Stimulated activated naive B cell treated with anti-CD40 and anti-IgM and Interleukin-4, amounts not matched to agents 10 μg/mL and 1 μg/mL and 100 μg/mL, for 72 hours (primary cell): ENCODE measurements around the gene C1orf87.
A peak's percentile ranks its signal among the peaks of the same experiment; 100 is the strongest.

Source experiments
- ATAC-seq, 2 donors: fragments of 150-1000 bp; cut with Tn5 transposase; replicated peaks; 2 replicates each; pipeline ENCODE4 v1.10.0; 2021; ENCODE audit warnings: moderate library complexity in 1 of 2
- DNase-seq: peaks from one replicate; pipeline ENCODE4 v3.0.0; 2021
- H3K27ac Mint-ChIP-seq: one replicate; pipeline ENCODE4 v1.8.0; 2022; ENCODE audit warnings: mild to moderate bottlenecking, mixed read lengths
- H3K27me3 Mint-ChIP-seq, 2 donors: one replicate each; pipeline ENCODE4 v1.8.0; 2022; ENCODE audit warnings: mixed read lengths in 2 of 2
- H3K36me3 Mint-ChIP-seq, 2 donors: one replicate each; pipeline ENCODE4 v1.8.0; 2022; ENCODE audit warnings: mixed read lengths in 2 of 2, mild to moderate bottlenecking in 1 of 2
- H3K4me1 Mint-ChIP-seq, 2 donors: one replicate each; pipeline ENCODE4 v1.8.0; 2022; ENCODE audit warnings: mixed read lengths in 2 of 2, mild to moderate bottlenecking in 1 of 2
- H3K4me3 Mint-ChIP-seq, 2 donors: one replicate each; pipeline ENCODE4 v1.8.0; 2022; ENCODE audit warnings: mild to moderate bottlenecking in 2 of 2, mixed read lengths in 2 of 2, moderate library complexity in 1 of 2
- H3K9me3 Mint-ChIP-seq, 2 donors: one replicate each; pipeline ENCODE4 v1.8.0; 2022; ENCODE audit warnings: mixed read lengths in 2 of 2, mild to moderate bottlenecking in 1 of 2

C1orf87 gene

GRCh38 chr1:60073605-60074278, at the start of gene C1orf87:
Gene C1orf87, minus strand, starts transcription at chr1:60073770. Its CDS starts 1,127 bp downstream, at chr1:60072643.
- H3K4me3 Mint-ChIP-seq: no peak within 1 kb of the TSS
- H3K27ac Mint-ChIP-seq: no peak within 1 kb of the TSS
- ATAC-seq (no peak), DNase-seq (no peak)
- H3K36me3 Mint-ChIP-seq: no peaks in the 10 kb centered on the region
- peaks cover 34 to 42% of the 10 kb centered on the region in 2 donors for H3K27me3 Mint-ChIP-seq
- no peaks in the 10 kb centered on the region for H3K9me3 Mint-ChIP-seq
- no peaks in the 10 kb centered on the region for H3K4me1 Mint-ChIP-seq

GRCh38 chr1:60118085-60118484, 44.5 kb upstream of the C1orf87 start:
- H3K4me1 Mint-ChIP-seq: no peaks in the 10 kb centered on the region
- no peaks in the 10 kb centered on the region for H3K9me3 Mint-ChIP-seq
- no peak overlapping the region for H3K27ac Mint-ChIP-seq
- no peak for DNase-seq
- H3K27me3 Mint-ChIP-seq: no peaks in the 10 kb centered on the region
- no peak for ATAC-seq
- H3K36me3 Mint-ChIP-seq: no peaks in the 10 kb centered on the region
- H3K4me3 Mint-ChIP-seq: no peak overlapping the region

GRCh38 chr1:60114745-60115318, 41.3 kb upstream of the C1orf87 start:
- H3K27me3 Mint-ChIP-seq: peaks cover 0 to 4% of the 10 kb centered on the region in 2 donors
- H3K27ac Mint-ChIP-seq: no peak overlapping the region
- DNase-seq (no peak), ATAC-seq (no peak)
- H3K36me3 Mint-ChIP-seq: no peaks in the 10 kb centered on the region
- no peaks in the 10 kb centered on the region for H3K9me3 Mint-ChIP-seq
- no peaks in the 10 kb centered on the region for H3K4me1 Mint-ChIP-seq
- no peak overlapping the region for H3K4me3 Mint-ChIP-seq

GRCh38 chr1:60113596-60113995, 40.0 kb upstream of the C1orf87 start:
- Mint-ChIP-seq H3K9me3 (no peaks in the 10 kb centered on the region), H3K4me1 (no peaks in the 10 kb centered on the region), H3K36me3 (no peaks in the 10 kb centered on the region), H3K27ac (no peak overlapping the region), H3K27me3 (peaks cover 0 to 4% of the 10 kb centered on the region in 2 donors), H3K4me3 (no peak overlapping the region)
- DNase-seq (no peak), ATAC-seq (no peak)

GRCh38 chr1:60113028-60113427, 39.5 kb upstream of the C1orf87 start:
- DNase-seq (no peak), ATAC-seq (no peak)
- no peak overlapping the region for H3K4me3 Mint-ChIP-seq
- peaks cover 0 to 4% of the 10 kb centered on the region in 2 donors for H3K27me3 Mint-ChIP-seq
- no peaks in the 10 kb centered on the region for H3K9me3 Mint-ChIP-seq
- no peaks in the 10 kb centered on the region for H3K36me3 Mint-ChIP-seq
- H3K4me1 Mint-ChIP-seq: no peaks in the 10 kb centered on the region
- no peak overlapping the region for H3K27ac Mint-ChIP-seq

- Mint-ChIP-seq H3K4me3 (no peak overlapping the region), H3K9me3 (no peaks in the 10 kb centered on the region), H3K36me3 (no peaks in the 10 kb centered on the region), H3K4me1 (no peaks in the 10 kb centered on the region), H3K27me3 (peaks cover 0 to 4% of the 10 kb centered on the region in 2 donors), H3K27ac (no peak overlapping the region)
- ATAC-seq: no peak
- DNase-seq: no peak
Observed at GRCh38 chr1:60111716-60112115, 38.1 kb upstream of the C1orf87 start.

GRCh38 chr1:60111118-60111517, 37.5 kb upstream of the C1orf87 start:
- H3K4me1 Mint-ChIP-seq: no peaks in the 10 kb centered on the region
- DNase-seq (no peak), ATAC-seq (no peak)
- no peaks in the 10 kb centered on the region for H3K9me3 Mint-ChIP-seq
- H3K36me3 Mint-ChIP-seq: no peaks in the 10 kb centered on the region
- H3K4me3 Mint-ChIP-seq: no peak overlapping the region
- H3K27me3 Mint-ChIP-seq: peaks cover 0 to 4% of the 10 kb centered on the region in 2 donors
- H3K27ac Mint-ChIP-seq: peak overlapping the region; percentile 9

- Mint-ChIP-seq H3K9me3 (no peaks in the 10 kb centered on the region), H3K27ac (no peak overlapping the region)
- DNase-seq: no peak
Observed at GRCh38 chr1:60108196-60108595, 34.6 kb upstream of the C1orf87 start.

GRCh38 chr1:60103186-60103585, 29.6 kb upstream of the C1orf87 start:
- Mint-ChIP-seq H3K36me3 (no peaks in the 10 kb centered on the region), H3K4me1 (no peaks in the 10 kb centered on the region), H3K27me3 (no peaks in the 10 kb centered on the region), H3K9me3 (no peaks in the 10 kb centered on the region), H3K4me3 (no peak overlapping the region), H3K27ac (no peak overlapping the region)
- DNase-seq (no peak), ATAC-seq (no peak)

More at GRCh38 chr1:60108196-60108595, 34.6 kb upstream of the C1orf87 start:
- Mint-ChIP-seq H3K4me1 (no peaks in the 10 kb centered on the region), H3K36me3 (no peaks in the 10 kb centered on the region), H3K4me3 (no peak overlapping the region), H3K27me3 (peaks cover 0 to 4% of the 10 kb centered on the region in 2 donors)
- ATAC-seq: no peak

- Mint-ChIP-seq H3K4me1 (no peaks in the 10 kb centered on the region), H3K4me3 (no peak overlapping the region), H3K36me3 (no peaks in the 10 kb centered on the region), H3K27me3 (no peaks in the 10 kb centered on the region), H3K9me3 (no peaks in the 10 kb centered on the region), H3K27ac (no peak overlapping the region)
- ATAC-seq (no peak), DNase-seq (no peak)
Observed at GRCh38 chr1:60102267-60103061, 28.9 kb upstream of the C1orf87 start.

- Mint-ChIP-seq H3K4me3 (no peak overlapping the region), H3K4me1 (no peaks in the 10 kb centered on the region), H3K27me3 (no peaks in the 10 kb centered on the region), H3K9me3 (no peaks in the 10 kb centered on the region), H3K36me3 (no peaks in the 10 kb centered on the region), H3K27ac (no peak overlapping the region)
- ATAC-seq (no peak), DNase-seq (no peak)
Observed at GRCh38 chr1:60101516-60101915, 27.9 kb upstream of the C1orf87 start.

GRCh38 chr1:60091195-60091715, 17.7 kb upstream of the C1orf87 start:
- H3K4me1 Mint-ChIP-seq: no peaks in the 10 kb centered on the region
- no peak overlapping the region for H3K27ac Mint-ChIP-seq
- no peak overlapping the region for H3K4me3 Mint-ChIP-seq
- ATAC-seq (no peak), DNase-seq (no peak)
- H3K9me3 Mint-ChIP-seq: no peaks in the 10 kb centered on the region
- peaks cover 0 to 3% of the 10 kb centered on the region in 2 donors for H3K27me3 Mint-ChIP-seq
- H3K36me3 Mint-ChIP-seq: no peaks in the 10 kb centered on the region

- no peaks in the 10 kb centered on the region for H3K9me3 Mint-ChIP-seq
- H3K4me1 Mint-ChIP-seq: no peaks in the 10 kb centered on the region
- peaks cover 0 to 3% of the 10 kb centered on the region in 2 donors for H3K27me3 Mint-ChIP-seq
- H3K4me3 Mint-ChIP-seq: no peak overlapping the region
- no peak for ATAC-seq
- no peak overlapping the region for H3K27ac Mint-ChIP-seq
- DNase-seq: no peak
- no peaks in the 10 kb centered on the region for H3K36me3 Mint-ChIP-seq
Observed at GRCh38 chr1:60090655-60091054, 17.1 kb upstream of the C1orf87 start.

- H3K27ac Mint-ChIP-seq: no peak overlapping the region
- H3K27me3 Mint-ChIP-seq: peaks cover 0 to 3% of the 10 kb centered on the region in 2 donors
- no peaks in the 10 kb centered on the region for H3K4me1 Mint-ChIP-seq
- ATAC-seq (no peak), DNase-seq (no peak)
- H3K36me3 Mint-ChIP-seq: no peaks in the 10 kb centered on the region
- no peaks in the 10 kb centered on the region for H3K9me3 Mint-ChIP-seq
- H3K4me3 Mint-ChIP-seq: no peak overlapping the region
Observed at GRCh38 chr1:60088620-60089155, 15.1 kb upstream of the C1orf87 start.
